ENCODE data around the gene FAAP24.
"Not testable (repeated sequence)": the region's sequence is repeated elsewhere in the genome, so short reads cannot be mapped to it uniquely, and the experiment has no call there.

The FAAP24 gene

GRCh38 chr19:33005440-33005839 lies 33.4 kb downstream of the FAAP24 start:
- H3K27ac ChIP-seq: peak overlapping the region; percentile 57
- TF ChIP-seq, protein P1, sequence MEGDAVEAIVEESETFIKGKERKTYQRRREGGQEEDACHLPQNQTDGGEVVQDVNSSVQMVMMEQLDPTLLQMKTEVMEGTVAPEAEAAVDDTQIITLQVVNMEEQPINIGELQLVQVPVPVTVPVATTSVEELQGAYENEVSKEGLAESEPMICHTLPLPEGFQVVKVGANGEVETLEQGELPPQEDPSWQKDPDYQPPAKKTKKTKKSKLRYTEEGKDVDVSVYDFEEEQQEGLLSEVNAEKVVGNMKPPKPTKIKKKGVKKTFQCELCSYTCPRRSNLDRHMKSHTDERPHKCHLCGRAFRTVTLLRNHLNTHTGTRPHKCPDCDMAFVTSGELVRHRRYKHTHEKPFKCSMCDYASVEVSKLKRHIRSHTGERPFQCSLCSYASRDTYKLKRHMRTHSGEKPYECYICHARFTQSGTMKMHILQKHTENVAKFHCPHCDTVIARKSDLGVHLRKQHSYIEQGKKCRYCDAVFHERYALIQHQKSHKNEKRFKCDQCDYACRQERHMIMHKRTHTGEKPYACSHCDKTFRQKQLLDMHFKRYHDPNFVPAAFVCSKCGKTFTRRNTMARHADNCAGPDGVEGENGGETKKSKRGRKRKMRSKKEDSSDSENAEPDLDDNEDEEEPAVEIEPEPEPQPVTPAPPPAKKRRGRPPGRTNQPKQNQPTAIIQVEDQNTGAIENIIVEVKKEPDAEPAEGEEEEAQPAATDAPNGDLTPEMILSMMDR (conservative IDR thresholded peaks at IDR 0.05): no peak
- TF ChIP-seq ZFX (IDR thresholded peaks at IDR 0.05): no peak

GRCh38 chr19:33008738-33009137 lies 36.7 kb downstream of the FAAP24 start:
- H3K27ac ChIP-seq: no peak overlapping the region
- no peak for TF ChIP-seq ZFX (IDR thresholded peaks at IDR 0.05)
- TF ChIP-seq, protein P1 (conservative IDR thresholded peaks at IDR 0.05): no peak

DNA sequence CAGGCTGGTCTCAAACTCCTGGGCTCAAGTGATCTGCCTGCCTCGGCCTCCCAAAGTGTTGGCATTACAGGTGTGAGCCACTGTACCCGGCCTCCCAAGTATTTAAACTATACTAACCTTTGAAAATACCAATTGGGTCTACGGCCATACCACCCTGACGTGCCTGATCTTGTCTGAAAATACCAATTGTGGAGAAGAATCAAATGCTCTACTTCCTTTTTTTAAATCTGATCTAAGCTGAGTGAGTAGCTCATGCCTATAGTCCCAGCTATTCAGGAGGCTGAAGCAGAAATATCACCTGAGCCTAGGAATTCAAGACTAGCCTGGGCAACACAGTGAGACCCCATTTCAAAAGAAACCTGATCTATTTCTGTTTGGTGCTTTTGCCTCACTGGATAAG lies 38.8 kb downstream of the FAAP24 start:
- not testable (repeated sequence) for H3K27ac ChIP-seq

DNA sequence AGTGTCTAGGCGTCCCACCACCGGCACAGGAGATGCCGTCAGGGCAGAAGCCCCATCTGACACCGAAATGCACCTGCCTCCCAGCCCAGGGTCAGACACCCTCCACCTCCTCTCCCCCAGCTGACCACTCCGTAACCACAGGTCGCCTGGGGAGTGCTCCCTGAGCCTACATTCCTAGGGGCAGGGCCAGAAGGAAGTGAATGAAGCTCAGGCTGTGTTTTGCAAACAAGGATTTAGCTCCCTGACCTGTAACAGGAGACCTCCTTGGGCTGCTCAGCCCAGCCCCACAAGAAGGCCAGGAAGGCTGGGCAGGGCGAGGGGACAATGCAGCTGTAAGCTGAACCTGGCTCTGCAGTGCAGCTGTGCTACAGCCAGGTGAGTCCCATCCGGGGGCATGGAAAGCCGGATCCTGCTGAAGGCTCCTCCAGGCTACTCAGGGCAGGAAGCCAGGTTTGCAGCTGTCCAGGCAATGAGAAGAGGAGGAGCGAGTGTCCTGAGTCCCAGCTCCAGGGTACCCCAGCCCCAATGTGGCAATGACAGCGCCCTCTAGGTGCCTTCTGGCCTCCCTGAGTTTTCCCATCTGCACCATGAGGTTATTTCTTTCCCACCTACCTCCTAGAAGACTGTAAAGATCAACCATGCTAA lies 50.6 kb downstream of the FAAP24 start:
- peak overlapping the region; percentile 100 for H3K27ac ChIP-seq
- no peak for TF ChIP-seq ZFX (IDR thresholded peaks at IDR 0.05)
- TF ChIP-seq, protein P1 (conservative IDR thresholded peaks at IDR 0.05): no peak

DNA sequence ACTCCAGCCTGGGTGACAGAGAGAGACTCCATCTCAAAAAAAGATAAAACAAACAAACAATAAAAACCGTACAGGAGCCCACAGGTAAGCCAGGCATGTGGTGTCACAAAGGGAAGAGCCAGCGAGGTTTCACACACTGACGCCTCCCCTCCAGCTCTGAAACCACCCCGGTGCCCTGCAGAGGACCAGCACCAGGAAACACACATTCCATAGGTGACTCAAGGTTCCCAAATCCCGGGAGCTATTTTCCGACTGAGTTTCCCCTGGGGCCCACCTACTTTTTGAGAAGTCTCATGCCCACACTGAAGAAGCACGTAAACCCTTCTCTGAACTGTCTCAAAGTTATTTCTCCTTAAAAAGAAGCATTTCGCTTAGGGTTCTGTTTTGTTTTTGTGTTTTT lies 52.4 kb downstream of the FAAP24 start:
- H3K27ac ChIP-seq: peak overlapping the region; percentile 100
- no peak for TF ChIP-seq ZFX (IDR thresholded peaks at IDR 0.05)
- TF ChIP-seq, protein P1 (conservative IDR thresholded peaks at IDR 0.05): no peak

DNA sequence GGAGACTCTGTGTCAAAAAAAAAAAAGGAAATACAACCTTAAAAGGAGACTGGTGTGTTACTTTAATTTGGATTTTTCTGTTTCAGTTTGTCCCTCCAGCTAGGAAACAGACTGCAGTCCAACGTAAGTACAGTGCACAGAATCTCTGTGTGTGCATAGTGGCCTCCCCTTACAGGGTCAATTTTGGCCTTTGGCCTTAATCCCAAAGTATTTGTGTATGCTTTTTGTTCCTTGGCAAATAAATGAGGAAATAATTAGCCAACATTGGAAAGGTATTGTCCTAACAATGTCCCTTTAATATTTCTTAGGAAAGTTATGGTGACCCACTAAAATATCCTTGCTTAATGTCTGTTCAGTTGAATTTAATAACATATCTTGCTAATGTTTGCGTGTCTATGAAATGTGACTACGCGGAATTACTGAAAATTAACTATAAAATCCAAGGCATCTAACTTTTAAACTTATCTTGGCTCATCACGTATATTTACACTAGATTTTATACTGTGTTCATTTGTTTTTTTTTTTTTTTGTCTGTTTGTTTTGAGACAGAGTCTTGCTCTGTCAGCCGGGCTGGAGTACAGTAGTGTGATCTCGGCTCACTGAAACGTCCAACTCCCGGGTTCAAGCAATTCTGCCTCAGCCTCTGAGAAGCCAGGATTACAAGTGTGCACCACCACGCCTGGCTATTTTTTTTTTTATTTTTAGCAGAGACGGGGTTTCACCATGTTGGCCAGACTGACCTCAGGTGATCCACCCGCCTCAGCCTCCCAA lies 53.6 kb downstream of the FAAP24 start:
- peak overlapping the region; percentile 100 for H3K27ac ChIP-seq

- peak overlapping the region; percentile 100 for H3K27ac ChIP-seq
These were observed 54.6 kb downstream of the FAAP24 start for GRCh38 chr19:33026602-33027001.
